Measurements from ENCODE around the gene STK32C.
"Not testable (repeated sequence)": the region's sequence is repeated elsewhere in the genome, so short reads cannot be mapped to it uniquely, and the experiment has no call there.

STK32C gene

DNA sequence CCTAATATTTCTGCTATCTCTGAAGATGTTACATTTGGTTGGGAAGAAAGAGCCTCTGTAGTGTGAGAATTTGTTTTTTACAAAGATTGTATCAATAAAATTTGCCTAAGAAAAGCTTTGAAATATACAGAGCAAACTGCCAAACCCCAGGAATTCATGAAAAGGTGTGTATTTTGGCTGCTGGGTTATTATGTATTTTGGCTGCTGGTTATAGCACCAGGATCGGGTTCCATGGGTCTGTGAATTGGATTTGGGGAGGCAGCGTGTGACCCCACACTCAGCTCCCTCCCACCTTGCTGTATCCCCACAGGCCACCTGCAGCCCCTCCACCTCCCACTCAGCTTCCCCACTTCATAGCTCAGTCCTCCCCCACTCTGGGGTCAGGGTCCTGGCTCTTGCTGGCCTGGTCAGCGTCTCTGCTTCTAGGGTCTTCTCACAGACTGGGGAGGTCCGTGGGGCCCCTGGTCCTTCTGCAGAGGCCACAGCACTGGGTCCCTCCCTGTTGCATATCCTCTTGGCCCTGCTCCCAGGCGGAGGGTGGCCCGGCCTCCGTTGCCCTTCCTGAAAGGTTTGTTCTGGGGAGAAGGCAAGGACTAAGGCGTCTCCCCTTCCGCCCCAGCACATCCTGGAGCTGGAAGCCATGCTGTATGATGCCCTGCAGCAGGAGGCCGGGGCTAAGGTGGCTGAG, 145.0 kb downstream of the STK32C start:
- DNase-seq = no peak

DNA sequence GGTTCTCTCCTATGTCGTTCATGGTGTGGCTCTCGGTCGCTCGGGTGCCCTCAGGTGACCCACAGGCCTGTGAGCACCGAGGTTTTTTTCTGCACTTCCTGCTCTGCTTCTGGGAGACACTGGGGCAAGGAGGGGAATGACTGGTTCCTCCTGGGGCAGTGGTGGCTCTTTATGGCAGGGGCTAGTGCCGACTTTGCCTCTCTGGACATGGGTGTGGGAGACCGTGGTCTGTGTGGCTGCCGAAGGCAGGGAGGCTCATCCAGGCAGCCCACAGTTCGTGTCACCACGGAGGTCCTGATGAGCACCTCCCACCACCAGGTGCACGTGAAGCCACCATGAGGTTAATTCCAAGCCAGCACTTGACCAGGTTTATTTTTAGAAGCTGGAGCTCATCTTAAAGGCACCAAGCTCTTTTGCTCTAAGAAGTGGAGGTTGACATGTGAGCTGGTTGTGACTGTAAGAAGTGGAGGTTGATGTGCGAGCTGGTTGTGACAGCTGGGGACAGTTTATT, 145.7 kb downstream of the STK32C start:
- DNase-seq = no peak

DNA sequence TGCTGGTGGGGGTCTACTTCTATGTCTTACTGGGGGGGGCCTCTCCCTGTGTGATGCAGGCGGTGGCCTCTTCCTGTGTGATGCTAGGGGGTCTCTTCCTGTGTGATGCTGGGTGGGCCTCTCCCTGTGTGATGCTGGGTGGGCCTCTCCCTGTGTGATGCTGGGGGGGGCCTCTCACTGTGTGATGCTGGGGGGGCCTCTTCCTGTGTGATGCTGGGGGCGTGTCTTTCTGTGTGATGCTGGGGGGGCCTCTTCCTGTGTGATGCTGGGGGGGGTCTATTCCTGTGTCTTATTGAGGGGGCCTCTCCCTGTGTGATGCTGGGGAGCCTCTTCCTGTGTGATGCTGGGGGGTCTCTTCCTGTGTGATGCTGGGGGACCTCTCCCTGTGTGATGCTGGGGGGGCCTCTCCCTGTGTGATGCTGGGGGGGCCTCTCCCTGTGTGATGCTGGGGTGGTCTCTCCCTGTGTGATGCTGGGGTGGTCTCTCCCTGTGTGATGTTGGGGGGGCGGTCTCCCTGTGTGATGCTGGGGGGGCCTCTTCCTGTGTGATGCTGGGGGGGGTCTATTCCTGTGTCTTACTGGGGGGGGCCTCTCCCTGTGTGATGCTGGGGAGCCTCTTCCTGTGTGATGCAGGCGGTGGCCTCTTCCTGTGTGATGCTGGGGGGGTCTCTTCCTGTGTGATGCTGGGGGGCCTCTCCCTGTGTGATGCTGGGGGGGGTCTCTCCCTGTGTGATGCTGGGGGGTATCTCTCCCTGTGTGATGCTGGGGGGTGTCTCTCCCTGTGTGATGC, 146.7 kb downstream of the STK32C start:
- DNase-seq = not testable (repeated sequence)

GRCh38 chr10:132160231-132160630, 147.5 kb downstream of the STK32C start:
- DNase-seq = not testable (repeated sequence)

- DNase-seq = not testable (repeated sequence)
Observed at GRCh38 chr10:132159302-132160230, 148.2 kb downstream of the STK32C start.

DNA sequence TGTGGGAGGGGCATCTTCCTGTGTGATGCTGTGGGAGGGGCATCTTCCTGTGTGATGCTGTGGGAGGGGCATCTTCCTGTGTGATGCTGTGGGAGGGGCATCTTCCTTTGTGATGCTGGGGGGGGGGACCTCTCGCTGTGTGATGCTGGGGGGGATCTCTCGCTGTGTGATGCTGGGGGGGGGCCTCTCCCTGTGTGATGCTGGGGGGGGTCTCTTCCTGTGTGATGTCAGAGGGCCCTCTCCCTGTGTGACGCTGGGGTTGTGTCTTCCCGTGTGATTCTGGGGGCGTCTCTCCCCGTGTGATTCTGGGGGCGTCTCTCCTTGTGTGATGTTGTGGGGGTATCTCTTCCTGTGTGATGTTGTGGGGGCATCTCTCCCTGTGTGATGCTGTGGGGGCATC, 148.9 kb downstream of the STK32C start:
- DNase-seq = no peak

DNA sequence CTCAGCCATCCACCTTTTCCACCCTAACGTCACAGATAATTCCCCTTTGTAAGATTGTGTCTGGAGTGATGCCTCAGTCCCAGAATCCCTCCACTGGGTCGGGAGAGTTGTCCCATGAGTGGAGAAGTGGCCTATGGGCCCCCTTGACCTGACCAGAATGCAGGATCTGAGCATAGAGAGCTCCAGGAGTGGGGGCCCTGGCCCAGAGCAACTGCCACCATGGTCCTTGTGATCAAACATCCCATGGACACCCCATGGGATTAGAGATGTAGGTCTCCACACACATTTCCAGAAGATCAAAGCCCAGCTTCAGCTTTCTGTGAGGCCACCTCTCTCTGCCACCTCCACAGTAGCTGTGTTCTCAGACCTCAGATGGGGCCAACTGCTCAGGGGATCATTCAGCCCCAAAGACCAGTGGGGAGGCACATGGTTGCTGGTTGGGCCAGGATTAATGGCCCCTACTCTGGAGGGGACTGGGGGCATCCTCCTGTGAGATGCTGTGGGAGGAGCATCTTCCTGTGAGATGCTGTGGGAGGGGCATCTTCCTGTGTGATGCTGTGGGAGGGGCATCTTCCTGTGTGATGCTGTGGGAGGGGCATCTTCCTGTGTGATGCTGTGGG, 149.5 kb downstream of the STK32C start:
- DNase-seq = no peak

Measured in femur (tissue), 1 donor.